ENCODE measurements around the gene MAN1C1.

DNA sequence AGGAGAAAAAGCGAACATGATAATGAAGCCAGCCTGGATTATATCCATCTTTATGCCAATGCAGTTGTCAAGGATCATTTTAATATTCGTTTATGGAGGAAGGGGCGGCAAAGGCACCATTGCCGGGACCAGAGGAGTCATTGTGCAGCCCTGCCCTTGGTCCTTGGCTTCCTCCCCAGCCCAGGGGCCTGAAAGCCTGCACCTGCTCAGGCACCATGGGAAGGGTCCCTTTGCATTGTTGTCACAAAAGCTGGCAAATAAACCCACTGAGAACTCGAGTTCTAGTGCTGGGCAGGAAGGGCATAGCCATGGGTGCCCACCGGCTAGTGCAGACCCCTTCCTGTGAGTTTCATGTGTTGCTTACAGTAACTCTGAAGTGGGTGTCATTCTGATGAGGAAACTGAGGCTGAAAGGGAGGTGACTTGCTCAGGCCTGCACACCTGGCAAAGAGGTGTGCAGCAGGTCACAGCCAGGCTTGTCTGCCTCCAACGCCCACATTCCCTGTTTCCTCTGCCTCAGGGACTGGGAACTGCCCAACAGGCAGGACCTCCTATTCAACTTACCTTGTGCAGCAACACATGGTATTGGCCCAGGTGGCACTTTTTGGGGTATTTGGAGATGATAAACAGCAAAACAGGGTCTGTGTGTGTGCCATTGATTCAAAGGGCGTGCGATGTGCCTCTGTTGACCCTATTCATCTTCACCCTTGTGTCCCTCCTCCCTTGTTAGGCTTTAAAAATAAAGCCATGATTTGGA lies 84.6 kb downstream of the MAN1C1 start:
- no peak for TF ChIP-seq EZH2 (IDR thresholded peaks at IDR 0.05; ENCODE audit: borderline replicate concordance, control insufficient read depth, low read depth, low read length)
- no peak for TF ChIP-seq RAD21 (IDR thresholded peaks at IDR 0.05; ENCODE audit: insufficient read depth, low read depth, low read length)
- TF ChIP-seq BHLHE40 (IDR thresholded peaks at IDR 0.05; ENCODE audit: borderline replicate concordance in 1 of 2, low read depth in 2 of 2, low read length in 1 of 2) = no peak
- no peak for TF ChIP-seq SIN3A (IDR thresholded peaks at IDR 0.05; ENCODE audit: low read depth, low read length)
- no peak for TF ChIP-seq SP1 (IDR thresholded peaks at IDR 0.05; ENCODE audit: low read depth, low read length)
- TF ChIP-seq EP300 (IDR thresholded peaks at IDR 0.05; ENCODE audit: borderline replicate concordance in 1 of 2, control insufficient read depth in 1 of 2, low read depth in 2 of 2, low read length in 2 of 2) = no peak
- TF ChIP-seq, protein P1, sequence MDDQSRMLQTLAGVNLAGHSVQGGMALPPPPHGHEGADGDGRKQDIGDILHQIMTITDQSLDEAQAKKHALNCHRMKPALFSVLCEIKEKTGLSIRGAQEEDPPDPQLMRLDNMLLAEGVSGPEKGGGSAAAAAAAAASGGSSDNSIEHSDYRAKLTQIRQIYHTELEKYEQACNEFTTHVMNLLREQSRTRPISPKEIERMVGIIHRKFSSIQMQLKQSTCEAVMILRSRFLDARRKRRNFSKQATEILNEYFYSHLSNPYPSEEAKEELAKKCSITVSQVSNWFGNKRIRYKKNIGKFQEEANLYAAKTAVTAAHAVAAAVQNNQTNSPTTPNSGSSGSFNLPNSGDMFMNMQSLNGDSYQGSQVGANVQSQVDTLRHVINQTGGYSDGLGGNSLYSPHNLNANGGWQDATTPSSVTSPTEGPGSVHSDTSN (IDR thresholded peaks at IDR 0.05; ENCODE audit: insufficient replicate concordance, low read depth, low read length) = no peak

Measured in GM12878 (cell line).